Astrocyte (in vitro differentiated cells and primary cell): ENCODE data around the gene FAM219A. TPM values are rescaled to one million over a fixed set of nuclear protein-coding genes. Genes with fewer than 3 reads are reported as not detected.

Source experiments
- DNase-seq: peaks from one replicate; pipeline ENCODE4 v3.0.0-alpha.2; 2010; ENCODE audit warnings: low read depth
- FAIRE-seq: peaks from 2 replicates; lab custom pipeline; 2011; peaks lifted over from hg19 to GRCh38; lab: Jason Lieb, UNC
- H2AFZ ChIP-seq: 2 replicates; pipeline ENCODE4 v1.6.0; 2012; ENCODE audit warnings: low read depth, low read length, inconsistent platforms
- H3K27ac ChIP-seq: 2 replicates; pipeline ENCODE4 v1.5.1; 2011; ENCODE audit warnings: low read depth, low read length, inconsistent platforms
- H3K27me3 ChIP-seq: 2 replicates; pipeline ENCODE4 v1.6.0; 2011; ENCODE audit warnings: low read length, inconsistent platforms; ENCODE audit not compliant: insufficient read depth
- H3K36me3 ChIP-seq: 2 replicates; pipeline ENCODE4 v1.5.1; 2011; ENCODE audit warnings: low read length, inconsistent platforms; ENCODE audit not compliant: insufficient read depth
- H3K4me1 ChIP-seq: 2 replicates; pipeline ENCODE4 v1.5.1; 2011; ENCODE audit warnings: low read length, inconsistent platforms; ENCODE audit not compliant: insufficient read depth
- H3K4me2 ChIP-seq: 2 replicates; pipeline ENCODE4 v1.6.0; 2012; ENCODE audit warnings: low read length, inconsistent platforms
- H3K4me3 ChIP-seq: 2 replicates; pipeline ENCODE4 v1.5.1; 2011; ENCODE audit warnings: low read depth, mild to moderate bottlenecking, low read length, inconsistent platforms; ENCODE audit not compliant: insufficient read depth
- H3K79me2 ChIP-seq: 2 replicates; pipeline ENCODE4 v1.6.0; 2012; ENCODE audit warnings: mild to moderate bottlenecking, low read length, inconsistent platforms; ENCODE audit not compliant: insufficient read depth
- H3K9ac ChIP-seq: 2 replicates; pipeline ENCODE4 v1.6.0; 2012; ENCODE audit warnings: mild to moderate bottlenecking, low read length, inconsistent platforms
- H3K9me3 ChIP-seq: 2 replicates; pipeline ENCODE4 v1.5.1; 2012; ENCODE audit warnings: low read depth, mild to moderate bottlenecking, low read length, inconsistent platforms; ENCODE audit not compliant: insufficient read depth
- H4K20me1 ChIP-seq: 2 replicates; pipeline ENCODE4 v1.6.0; 2012; ENCODE audit warnings: low read length, inconsistent platforms; ENCODE audit not compliant: insufficient read depth
- H3K27ac Mint-ChIP-seq: one replicate; pipeline ENCODE4 v1.8.0; 2021; ENCODE audit warnings: mild to moderate bottlenecking, mixed read lengths; ENCODE audit not compliant: unreplicated experiment
- H3K27me3 Mint-ChIP-seq: one replicate; pipeline ENCODE4 v1.8.0; 2021; ENCODE audit warnings: low read depth, mixed read lengths; ENCODE audit not compliant: unreplicated experiment
- H3K36me3 Mint-ChIP-seq: one replicate; pipeline ENCODE4 v1.8.0; 2021; ENCODE audit warnings: low read depth, mixed read lengths; ENCODE audit not compliant: unreplicated experiment
- H3K4me1 Mint-ChIP-seq: one replicate; pipeline ENCODE4 v1.8.0; 2021; ENCODE audit warnings: low read depth, mixed read lengths; ENCODE audit not compliant: unreplicated experiment
- H3K4me3 Mint-ChIP-seq: one replicate; pipeline ENCODE4 v1.8.0; 2021; ENCODE audit warnings: mild to moderate bottlenecking, moderate library complexity, mixed read lengths; ENCODE audit not compliant: unreplicated experiment
- H3K9me3 Mint-ChIP-seq: one replicate; pipeline ENCODE4 v1.8.0; 2021; ENCODE audit warnings: mild to moderate bottlenecking, mixed read lengths; ENCODE audit not compliant: unreplicated experiment
- EZH2 ChIP-seq: IDR thresholded peaks from 2 replicates; pipeline ENCODE4 v1.6.1; 2012; ENCODE audit warnings: mild to moderate bottlenecking, low read length, inconsistent platforms; ENCODE audit not compliant: insufficient read depth
- total RNA-seq: library from RNA; stranded (reverse); gene quantifications from 2 replicates; pipeline ENCODE4 v1.2.1, GENCODE V29; 2021
- TF ChIP-seq, protein P1 (sequence below): IDR thresholded peaks from 2 replicates; pipeline ENCODE4 v1.5.1; 2011; ENCODE audit warnings: low read depth, mild to moderate bottlenecking, inconsistent platforms, low read length, moderate library complexity; ENCODE audit not compliant: insufficient read depth

Gene FAM219A
- total RNA-seq, 1 donor from 2014 or later: 63.5 TPM

DNA sequence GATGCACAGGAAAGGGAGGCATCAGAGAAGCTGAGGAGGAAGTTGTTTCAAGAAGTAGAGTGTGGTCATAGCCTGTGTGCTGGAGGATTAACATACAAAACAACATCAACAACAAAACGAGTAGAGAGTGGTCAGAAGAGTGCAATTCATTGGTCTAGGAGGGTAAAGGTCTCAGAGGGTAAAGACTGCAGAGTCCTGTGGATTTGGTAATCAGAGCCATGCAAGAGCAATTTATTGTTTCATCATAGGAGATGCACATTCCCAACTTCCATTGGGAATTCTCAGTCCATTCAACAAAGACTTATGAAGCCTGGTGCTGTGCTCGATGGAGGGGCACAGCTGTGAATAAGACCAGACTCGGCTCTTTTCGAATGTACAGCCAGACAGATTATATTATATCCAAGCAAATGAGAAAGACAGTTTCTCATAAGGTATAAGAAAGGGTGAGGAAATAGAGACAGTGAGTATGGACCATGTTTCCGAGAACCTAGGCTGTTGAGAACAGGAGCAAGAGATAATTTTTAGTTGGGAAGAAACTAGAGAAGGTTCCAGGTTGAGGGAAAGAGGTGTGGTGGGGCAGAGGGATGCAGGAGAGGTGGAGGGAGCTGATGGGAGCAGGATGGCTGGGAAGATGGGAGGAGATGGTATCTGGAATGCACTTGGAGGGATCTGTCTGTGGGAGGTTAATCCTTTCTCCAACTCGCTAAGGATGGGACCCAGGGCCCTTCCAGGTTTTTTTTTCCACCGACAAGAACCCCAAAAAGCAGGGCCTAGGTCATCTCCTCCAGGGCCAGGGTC, 73.8 kb downstream of the FAM219A start:
- DNase-seq: no peak
- no peaks in the 10 kb centered on the region for H3K9me3 ChIP-seq
- Mint-ChIP-seq H3K27me3 (peaks cover 48% of the 10 kb centered on the region), H3K4me1 (no peaks in the 10 kb centered on the region), H3K9me3 (peaks cover 5% of the 10 kb centered on the region), H3K27ac (no peak overlapping the region), H3K36me3 (peaks cover 18% of the 10 kb centered on the region), H3K4me3 (no peak overlapping the region)
- no peak overlapping the region for H2AFZ ChIP-seq
- TF ChIP-seq, protein P1, sequence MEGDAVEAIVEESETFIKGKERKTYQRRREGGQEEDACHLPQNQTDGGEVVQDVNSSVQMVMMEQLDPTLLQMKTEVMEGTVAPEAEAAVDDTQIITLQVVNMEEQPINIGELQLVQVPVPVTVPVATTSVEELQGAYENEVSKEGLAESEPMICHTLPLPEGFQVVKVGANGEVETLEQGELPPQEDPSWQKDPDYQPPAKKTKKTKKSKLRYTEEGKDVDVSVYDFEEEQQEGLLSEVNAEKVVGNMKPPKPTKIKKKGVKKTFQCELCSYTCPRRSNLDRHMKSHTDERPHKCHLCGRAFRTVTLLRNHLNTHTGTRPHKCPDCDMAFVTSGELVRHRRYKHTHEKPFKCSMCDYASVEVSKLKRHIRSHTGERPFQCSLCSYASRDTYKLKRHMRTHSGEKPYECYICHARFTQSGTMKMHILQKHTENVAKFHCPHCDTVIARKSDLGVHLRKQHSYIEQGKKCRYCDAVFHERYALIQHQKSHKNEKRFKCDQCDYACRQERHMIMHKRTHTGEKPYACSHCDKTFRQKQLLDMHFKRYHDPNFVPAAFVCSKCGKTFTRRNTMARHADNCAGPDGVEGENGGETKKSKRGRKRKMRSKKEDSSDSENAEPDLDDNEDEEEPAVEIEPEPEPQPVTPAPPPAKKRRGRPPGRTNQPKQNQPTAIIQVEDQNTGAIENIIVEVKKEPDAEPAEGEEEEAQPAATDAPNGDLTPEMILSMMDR: no peak
- TF ChIP-seq EZH2: no peak
- H4K20me1 ChIP-seq: no peaks in the 10 kb centered on the region
- H3K4me3 ChIP-seq: no peak overlapping the region
- H3K27me3 ChIP-seq: peaks cover 9% of the 10 kb centered on the region
- H3K9ac ChIP-seq: no peak overlapping the region
- peaks cover 8% of the 10 kb centered on the region for H3K4me1 ChIP-seq
- H3K4me2 ChIP-seq: no peak overlapping the region
- FAIRE-seq: no peak
- no peaks in the 10 kb centered on the region for H3K36me3 ChIP-seq
- H3K27ac ChIP-seq: no peak overlapping the region
- H3K79me2 ChIP-seq: no peaks in the 10 kb centered on the region

GRCh38 chr9:34383904-34384303, 74.5 kb downstream of the FAM219A start:
- Mint-ChIP-seq H3K36me3 (peaks cover 18% of the 10 kb centered on the region), H3K4me1 (no peaks in the 10 kb centered on the region), H3K27ac (no peak overlapping the region), H3K9me3 (peaks cover 5% of the 10 kb centered on the region), H3K27me3 (peaks cover 52% of the 10 kb centered on the region), H3K4me3 (no peak overlapping the region)
- no peak for FAIRE-seq
- no peak overlapping the region for H3K27ac ChIP-seq
- no peak overlapping the region for H3K4me2 ChIP-seq
- H3K79me2 ChIP-seq: no peaks in the 10 kb centered on the region
- no peak overlapping the region for H3K9ac ChIP-seq
- H3K27me3 ChIP-seq: peaks cover 9% of the 10 kb centered on the region
- TF ChIP-seq EZH2: no peak
- TF ChIP-seq, protein P1: no peak
- H3K9me3 ChIP-seq: no peaks in the 10 kb centered on the region
- DNase-seq: no peak
- H3K4me3 ChIP-seq: no peak overlapping the region
- no peaks in the 10 kb centered on the region for H4K20me1 ChIP-seq
- H3K36me3 ChIP-seq: no peaks in the 10 kb centered on the region
- H2AFZ ChIP-seq: no peak overlapping the region
- H3K4me1 ChIP-seq: peaks cover 8% of the 10 kb centered on the region

GRCh38 chr9:34382879-34383278, 75.5 kb downstream of the FAM219A start:
- no peak overlapping the region for H3K27ac Mint-ChIP-seq
- peaks cover 7% of the 10 kb centered on the region for H3K27me3 ChIP-seq
- no peak overlapping the region for H3K9ac ChIP-seq
- H3K79me2 ChIP-seq: no peaks in the 10 kb centered on the region
- no peaks in the 10 kb centered on the region for H3K9me3 ChIP-seq
- H3K4me2 ChIP-seq: no peak overlapping the region
- H3K36me3 Mint-ChIP-seq: peaks cover 18% of the 10 kb centered on the region
- peaks cover 55% of the 10 kb centered on the region for H3K27me3 Mint-ChIP-seq
- TF ChIP-seq, protein P1: no peak
- TF ChIP-seq EZH2: no peak
- DNase-seq (no peak), FAIRE-seq (no peak)
- no peaks in the 10 kb centered on the region for H3K4me1 Mint-ChIP-seq
- H3K9me3 Mint-ChIP-seq: peaks cover 5% of the 10 kb centered on the region
- H3K4me1 ChIP-seq: peaks cover 8% of the 10 kb centered on the region
- H2AFZ ChIP-seq: no peak overlapping the region
- no peak overlapping the region for H3K4me3 Mint-ChIP-seq
- no peaks in the 10 kb centered on the region for H3K36me3 ChIP-seq
- H3K27ac ChIP-seq: no peak overlapping the region
- no peaks in the 10 kb centered on the region for H4K20me1 ChIP-seq
- no peak overlapping the region for H3K4me3 ChIP-seq
